Hindlimb muscle (tissue), 1 donor: ENCODE measurements around the gene CFAP69. TPM values are rescaled to one million over a fixed set of nuclear protein-coding genes. Genes with fewer than 3 reads are reported as not detected.
A peak's percentile ranks its signal among the peaks of the same experiment; 100 is the strongest.
"Not testable (repeated sequence)": the region's sequence is repeated elsewhere in the genome, so short reads cannot be mapped to it uniquely, and the experiment has no call there.

Source experiments
- DNase-seq: peaks from one replicate; pipeline ENCODE4 v3.0.0-alpha.2; 2013
- polyA plus RNA-seq: library from polyadenylated mRNA; unstranded; fragments of 120-200 nt; gene quantifications from one replicate; pipeline ENCODE4 v1.2.1, GENCODE V29; 2013; ENCODE audit not compliant: insufficient read length

CFAP69 gene
- polyA plus RNA-seq, 1 donor: 1.9 TPM

- peak; percentile 31 for DNase-seq
Observed at GRCh38 chr7:90345595-90346335, 100.8 kb downstream of the CFAP69 start.

- peak; percentile 98 for DNase-seq
Observed at GRCh38 chr7:90346336-90347125, 101.6 kb downstream of the CFAP69 start, which contains the start of gene GTPBP10. Gene GTPBP10, plus strand, starts transcription at chr7:90346716. Its CDS starts 26 bp downstream, at chr7:90346742.

GRCh38 chr7:90347759-90348158 lies 102.8 kb downstream of the CFAP69 start:
- no peak for DNase-seq

GRCh38 chr7:90349305-90349704 lies 104.3 kb downstream of the CFAP69 start:
- no peak for DNase-seq

- not testable (repeated sequence) for DNase-seq
Observed at GRCh38 chr7:90350032-90350431, 105.1 kb downstream of the CFAP69 start.

GRCh38 chr7:90351987-90352386 lies 107.0 kb downstream of the CFAP69 start:
- no peak for DNase-seq

Other genes starting within 250 kb of the CFAP69 start
- 0.62 TPM for gene STEAP1, start 90.7 kb upstream of the CFAP69 start, polyA plus RNA-seq
- 2.6 TPM for gene STEAP2, start 33.4 kb upstream of the CFAP69 start, polyA plus RNA-seq
- gene FAM237B, start 76.1 kb downstream of the CFAP69 start, polyA plus RNA-seq: not detected
- gene GTPBP10, start 101.5 kb downstream of the CFAP69 start, polyA plus RNA-seq: 17.7 TPM
- gene CLDN12, start 158.3 kb downstream of the CFAP69 start, polyA plus RNA-seq: 19.6 TPM
- gene PTTG1IP2, start 224.5 kb downstream of the CFAP69 start, polyA plus RNA-seq: not detected